HG03159 (cell line): ENCODE results near the gene NEUROD4.

Source experiments
- ATAC-seq: cut with Tn5 transposase; IDR thresholded peaks from one replicate; pipeline ENCODE4 v1.9.1; 2021; ENCODE audit warnings: mild to moderate bottlenecking, moderate library complexity; ENCODE audit not compliant: unreplicated experiment

NEUROD4 gene

DNA sequence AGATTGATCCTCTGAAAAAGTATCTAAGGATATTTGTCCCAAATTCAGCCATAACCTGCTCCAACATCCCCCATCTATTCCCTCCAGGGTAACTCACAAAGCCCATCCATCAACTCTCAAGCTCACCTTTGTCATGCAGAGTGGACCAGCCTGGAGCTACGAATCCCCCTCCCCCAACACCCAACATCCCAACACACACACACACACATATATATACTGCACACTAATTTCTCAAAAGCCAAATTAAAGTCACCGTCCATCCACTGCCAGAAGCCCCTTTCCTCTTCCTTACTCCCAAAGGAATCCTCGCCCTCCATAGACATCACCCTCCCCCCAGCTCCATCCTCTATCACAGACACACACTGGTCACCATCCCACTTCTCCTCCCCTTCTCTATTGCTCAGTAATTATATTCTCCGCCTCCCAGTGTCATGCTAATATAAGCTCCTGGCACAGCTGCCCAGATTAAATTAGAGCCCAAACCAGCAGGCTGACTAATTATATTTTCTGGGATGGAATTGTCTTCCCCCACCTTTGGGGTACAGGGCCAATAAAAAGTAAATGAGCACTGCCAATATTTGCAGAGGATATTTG is 21.7 kb upstream of the NEUROD4 start:
- no peak for ATAC-seq

DNA sequence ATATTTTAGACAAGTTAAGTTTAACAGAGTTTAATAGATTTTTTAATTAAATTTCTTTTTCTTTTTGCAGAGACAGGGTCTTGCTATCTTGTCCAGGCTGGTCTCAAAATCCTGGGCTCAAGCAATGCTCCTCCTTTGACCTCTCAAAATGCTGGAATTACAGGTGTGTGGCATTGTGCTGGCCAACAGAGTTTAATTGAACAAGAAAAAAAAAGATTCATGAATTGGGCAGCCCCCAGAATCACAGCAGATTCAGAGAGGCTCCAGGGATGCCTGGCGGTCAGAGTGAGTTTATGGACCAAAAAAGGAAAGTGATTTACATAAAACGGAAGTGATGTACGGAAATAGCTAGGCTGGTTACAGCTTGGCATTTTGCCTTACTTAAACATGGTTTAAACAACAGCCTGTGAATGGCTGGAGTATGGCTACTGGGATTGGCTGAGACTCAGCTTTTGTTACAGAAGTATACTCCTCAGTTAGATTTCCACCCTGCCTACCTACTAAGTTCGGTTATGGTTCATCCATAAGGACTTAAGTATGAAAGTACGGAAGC is 20.7 kb upstream of the NEUROD4 start:
- ATAC-seq: no peak

DNA sequence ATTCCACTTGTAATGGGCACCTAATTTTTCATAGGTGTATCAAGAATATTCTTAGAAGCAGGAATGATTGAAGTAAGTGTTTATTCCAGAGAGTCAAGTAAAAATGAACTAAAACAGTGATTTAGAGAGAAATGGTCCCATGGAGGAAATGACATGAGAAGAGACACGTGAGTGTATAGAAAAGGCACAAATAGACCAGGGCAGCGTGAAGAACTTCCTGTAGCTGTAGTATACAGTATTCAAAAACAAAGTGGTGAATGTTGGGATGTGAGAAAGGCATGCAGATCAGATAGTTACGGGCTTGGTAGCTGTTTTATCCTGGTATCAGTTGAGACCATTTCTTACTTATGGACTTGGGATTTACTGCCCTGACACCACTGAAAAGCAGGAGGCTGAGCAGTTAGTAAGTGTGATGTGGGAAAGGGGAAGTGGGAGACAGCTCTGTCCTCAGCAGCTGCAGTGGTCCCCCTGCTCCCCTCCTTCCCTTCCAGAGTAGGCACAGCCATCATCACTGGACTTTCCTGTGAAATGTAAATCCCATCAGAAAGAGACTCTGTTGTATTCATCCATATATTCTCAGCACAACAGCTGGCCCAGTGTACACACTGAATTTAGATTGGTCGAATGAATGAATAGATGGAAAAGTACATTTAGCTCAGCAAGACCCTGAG is 18.4 kb upstream of the NEUROD4 start:
- no peak for ATAC-seq

DNA sequence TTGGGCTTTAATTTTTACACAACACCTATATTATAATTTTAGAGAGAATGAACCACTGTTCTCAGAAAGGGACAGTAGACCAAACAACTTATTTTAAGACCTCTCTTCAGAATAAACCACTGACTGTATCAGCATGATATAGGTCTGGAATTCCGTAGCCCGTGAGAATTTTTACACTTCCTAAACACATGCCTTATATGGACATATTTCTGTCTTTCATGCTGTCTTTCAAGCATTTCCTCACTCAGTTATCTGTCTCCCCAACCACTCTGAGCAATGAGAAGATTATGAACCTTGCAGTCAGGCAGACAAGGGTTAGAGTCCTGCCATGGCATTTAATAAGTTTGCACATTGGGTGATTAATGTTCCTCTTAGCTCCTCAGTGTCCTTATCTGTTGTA is 17.4 kb upstream of the NEUROD4 start:
- ATAC-seq: no peak

DNA sequence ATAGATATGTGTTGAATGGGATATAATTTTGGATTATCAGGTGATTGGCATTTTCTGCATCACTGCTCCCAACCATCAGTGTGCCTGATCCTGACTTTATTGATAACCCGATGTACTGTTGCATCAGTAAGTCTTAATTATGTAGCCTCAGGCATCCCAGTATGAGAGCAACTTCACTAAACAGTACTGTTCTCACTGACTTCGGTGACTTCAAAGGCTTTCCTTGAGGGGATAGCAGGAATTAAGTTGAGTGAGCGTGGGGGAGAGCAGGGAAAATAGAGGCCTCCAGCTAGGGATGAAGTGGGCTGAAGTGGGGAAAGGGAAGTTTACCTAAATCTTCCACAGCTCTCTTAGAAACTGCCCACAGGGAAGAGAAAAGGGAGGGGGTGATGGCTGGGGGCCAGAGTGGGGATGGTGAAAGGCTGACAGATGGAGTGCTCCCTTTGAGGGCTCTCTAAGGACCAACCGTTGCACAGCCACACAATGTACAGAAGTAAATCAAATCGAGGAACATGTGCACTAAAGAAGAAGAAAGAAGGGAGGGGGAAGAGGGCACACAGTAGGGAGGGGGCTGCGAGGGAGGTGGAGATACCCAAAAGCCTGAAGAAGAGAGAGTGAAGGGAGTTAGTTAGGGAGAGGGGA is 10.7 kb upstream of the NEUROD4 start:
- no peak for ATAC-seq

DNA sequence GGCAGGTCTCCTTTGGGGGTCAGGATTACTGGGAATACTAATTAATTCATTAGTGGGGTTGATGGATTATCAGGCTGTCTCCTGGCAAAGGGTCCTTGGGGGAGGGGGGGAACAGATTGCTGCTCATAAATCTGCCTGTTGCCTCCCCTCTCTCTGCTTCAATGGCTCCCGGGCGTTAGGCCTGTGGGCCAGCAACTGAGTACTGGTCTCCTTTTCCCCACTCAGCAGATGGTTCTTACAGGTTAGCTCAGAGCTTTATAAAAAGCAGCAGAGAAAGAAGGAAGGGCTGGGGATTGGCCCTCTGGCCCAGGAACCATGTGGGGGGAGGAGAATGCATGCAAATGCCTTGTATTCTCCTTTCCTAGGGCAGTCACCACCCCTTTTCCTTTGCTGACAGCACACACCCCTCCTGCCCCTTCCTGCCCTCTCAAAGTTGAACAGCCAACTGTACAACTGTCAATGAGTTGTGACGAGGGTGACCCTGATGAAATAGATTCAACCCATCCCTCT is 2.3 kb upstream of the NEUROD4 start:
- ATAC-seq: no peak

DNA sequence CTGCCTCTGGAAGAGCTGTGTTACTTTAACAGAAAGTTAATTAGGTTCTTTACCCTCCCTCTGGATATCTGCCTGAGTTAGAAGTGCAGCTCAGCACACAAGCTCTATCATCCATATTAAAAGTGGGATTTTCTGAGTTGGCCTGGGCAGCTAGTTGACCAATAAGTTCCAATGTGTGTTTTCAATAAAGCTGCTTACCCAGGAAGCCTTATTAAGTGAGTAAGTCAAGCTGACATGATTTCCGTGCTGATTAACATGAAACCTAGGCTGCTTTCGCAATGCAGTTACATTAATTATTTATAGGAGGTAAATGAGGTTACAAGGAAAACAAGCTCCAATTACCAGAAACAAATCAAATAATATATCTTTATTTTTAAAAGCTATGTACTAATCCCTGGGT is 4.8 kb downstream of the NEUROD4 start:
- no peak for ATAC-seq

DNA sequence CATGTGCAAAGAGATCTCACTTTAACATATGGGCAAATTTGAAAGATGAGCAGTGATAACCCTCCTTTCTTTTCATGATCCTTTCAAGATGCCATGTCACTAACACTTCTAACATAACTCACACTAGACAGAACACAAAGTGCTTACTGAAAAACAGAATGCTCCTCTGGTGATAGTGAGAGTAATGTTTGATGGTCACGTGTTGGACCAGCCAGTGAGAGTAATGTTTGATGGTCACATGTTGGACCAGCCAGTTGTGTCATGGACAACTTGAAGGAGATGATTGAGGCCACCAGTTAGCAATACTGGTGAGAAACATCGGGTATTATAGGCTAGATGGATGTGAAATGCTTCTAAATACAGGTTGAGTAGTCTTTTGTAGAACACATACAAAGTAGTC is 5.7 kb downstream of the NEUROD4 start:
- no peak for ATAC-seq

DNA sequence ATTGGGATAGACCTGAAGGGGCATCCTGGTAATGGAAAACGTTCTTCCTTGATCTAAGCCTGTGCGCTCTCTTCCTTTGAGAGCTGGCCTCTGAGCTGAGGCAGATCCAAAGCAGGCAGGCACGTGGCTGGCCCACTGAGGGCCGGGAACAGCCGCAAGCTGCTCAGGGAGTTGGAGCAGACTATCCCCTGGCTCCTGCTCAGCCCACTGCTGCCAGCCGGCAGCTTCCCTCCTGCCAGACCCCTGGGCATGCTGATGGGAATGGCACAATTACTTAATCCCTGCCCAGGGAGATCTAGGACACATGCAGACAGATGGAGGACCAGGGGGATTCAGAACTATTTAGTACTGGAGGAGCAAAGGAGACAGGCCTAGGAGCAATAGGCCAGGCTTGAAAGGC is 14.4 kb downstream of the NEUROD4 start:
- ATAC-seq: no peak

DNA sequence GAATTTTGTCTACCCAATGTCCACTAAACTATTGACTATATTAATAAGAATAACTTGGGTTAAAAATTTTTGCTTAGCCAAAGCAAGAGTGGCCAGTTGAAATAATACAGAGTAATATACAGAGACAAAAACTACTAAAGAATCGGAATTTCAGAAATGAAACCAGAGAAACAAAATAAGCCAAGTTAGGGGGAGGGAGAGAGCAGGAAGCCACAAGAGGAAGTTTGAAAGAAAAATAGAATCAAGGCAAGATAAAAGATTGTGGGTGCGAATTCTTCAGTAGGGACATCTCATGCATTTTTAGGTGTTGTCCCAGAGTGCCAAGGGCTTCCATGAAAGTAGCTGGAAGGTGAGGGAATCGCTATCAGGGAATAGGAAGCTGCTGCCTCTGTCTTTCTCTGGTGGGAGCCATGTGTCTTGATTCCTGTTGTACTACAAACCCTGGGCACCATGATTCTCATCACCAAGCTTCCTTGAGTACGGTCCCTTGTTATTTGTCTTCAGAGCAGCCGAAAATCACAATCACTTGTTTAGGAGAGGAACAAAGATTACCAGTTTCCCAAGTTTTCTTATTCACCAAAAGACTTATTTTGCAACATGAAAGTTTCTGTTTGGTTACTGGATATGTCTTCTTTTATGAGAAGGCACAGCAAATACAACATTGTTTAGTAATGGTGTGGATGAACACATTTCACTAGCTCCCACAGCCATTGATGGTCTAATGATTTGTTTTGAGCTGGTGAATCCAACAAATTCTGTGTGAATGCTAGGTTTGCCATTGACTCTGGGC is 16.7 kb downstream of the NEUROD4 start:
- no peak for ATAC-seq

DNA sequence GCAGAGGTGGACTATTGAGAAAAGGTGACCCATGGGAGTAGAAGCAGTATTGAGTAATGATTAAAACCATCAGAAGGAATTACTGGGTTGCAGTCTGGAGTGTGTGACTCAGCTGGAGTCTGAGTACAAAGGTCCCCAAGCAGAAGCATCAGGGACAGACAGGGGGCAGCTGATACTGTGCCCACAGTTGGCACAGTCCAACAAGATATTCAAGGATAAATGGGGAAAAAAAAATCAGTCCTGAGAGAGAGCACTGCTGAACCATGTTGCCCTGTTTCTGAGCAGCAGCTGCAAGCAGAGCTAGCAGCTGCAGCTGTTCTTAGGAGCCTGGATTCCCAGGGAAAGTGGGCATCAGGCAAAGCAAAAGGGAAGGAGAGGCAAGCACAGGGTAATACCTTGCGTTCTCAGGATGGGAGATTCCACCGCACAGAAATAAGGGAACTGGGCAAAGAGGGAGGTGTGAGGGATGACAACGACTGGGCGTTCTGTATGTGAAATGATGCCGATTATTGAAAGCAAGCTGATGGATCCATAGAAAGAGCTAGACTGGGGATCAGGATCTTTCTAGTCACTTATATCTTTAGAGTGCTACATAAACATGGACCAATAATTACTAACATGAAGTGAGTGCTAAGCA is 17.7 kb downstream of the NEUROD4 start:
- ATAC-seq: no peak

DNA sequence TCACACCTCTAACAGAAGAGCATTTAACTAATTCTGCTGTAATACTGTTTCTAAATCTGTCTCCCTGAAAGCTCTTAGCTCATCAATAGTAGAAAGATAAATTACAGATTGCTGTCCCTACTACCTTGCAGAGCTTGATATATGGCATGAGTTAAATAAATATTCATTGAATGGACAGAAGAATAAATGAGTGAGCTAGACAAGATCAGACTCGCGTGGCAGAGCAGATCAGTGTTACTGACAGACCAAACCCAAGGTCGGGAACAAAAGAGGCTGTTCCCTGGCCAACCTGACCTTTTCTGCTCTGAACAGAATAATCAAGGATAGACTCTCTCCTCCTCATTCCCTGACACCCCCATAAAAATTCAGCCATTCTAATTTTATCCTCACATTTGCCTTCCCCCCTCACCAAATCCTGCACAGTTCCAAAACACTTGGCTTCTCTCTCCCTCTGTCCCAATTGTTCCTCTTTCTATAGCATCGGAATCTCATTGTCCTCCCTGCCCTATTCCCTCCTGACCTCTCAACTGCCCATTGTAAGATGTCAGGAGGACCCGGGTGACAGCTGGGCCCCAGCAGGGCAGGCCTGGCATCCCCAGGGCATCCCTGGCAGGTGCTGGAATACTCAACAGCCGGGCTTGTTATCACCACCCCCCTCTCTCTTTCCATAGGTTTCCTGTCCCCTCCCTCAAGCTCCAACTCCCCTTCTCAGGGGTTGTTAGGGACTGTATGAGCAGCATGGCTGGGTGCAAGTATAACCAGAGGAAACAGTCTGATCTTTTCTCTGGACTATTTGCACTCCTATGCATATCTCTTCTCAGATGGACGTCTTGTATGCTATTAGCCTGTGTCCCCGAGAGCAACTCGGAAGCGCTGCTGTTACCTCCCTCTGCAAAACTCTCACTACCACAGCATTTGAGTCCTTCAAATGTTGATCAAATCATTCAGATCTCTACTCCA is 19.9 kb downstream of the NEUROD4 start:
- no peak for ATAC-seq

DNA sequence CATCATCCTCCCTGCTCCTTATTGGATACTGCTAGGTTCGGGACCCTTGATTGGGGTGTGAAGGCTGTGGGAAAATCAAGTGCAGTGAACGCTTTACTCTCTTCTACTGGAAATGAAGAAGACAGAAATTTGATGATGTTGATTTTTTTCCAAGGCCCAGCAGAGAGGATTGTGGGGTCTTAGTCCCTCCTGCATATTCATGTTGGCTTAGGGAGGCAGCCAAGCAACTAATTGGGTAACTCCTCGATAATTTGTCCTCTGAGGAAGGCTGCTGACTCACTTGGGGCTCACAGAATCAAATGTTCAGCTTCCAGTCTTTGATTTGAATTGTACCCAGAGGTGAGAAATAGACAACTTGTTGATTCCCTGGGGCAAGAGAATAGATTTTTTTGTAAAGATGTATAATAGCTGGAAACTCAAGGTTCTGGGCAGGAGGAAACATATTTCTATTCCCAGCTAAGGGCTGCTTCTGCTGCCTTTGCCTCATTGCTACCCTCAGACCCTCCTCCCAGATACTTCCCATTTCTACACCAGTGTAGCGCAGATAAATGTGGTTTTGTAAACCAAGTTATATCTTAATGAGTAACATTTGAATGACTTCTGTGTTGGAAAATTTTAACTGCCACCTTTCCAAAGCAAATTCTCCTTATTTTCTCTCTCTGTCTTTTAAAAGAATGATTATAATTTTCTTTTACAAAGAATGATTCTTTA is 21.7 kb downstream of the NEUROD4 start:
- ATAC-seq: no peak

DNA sequence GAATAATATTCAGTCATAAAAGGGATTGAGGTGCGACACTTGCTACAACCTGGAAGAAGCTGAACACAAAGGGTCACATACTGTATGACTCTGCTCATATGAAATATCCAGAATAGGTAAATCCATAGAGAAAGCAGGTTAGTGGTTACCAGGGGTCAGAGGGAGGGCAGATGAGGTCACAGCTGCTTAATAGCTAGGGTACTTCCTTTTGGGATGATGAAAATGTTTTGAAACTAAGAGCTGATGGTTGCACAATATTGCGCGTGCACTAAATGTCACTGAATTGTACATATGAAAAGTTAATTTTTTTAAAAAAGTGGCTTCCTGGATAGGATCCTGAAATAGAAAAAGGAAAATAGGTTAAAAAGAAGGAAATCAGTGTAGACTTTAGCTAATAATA is 23.8 kb downstream of the NEUROD4 start:
- no peak for ATAC-seq

DNA sequence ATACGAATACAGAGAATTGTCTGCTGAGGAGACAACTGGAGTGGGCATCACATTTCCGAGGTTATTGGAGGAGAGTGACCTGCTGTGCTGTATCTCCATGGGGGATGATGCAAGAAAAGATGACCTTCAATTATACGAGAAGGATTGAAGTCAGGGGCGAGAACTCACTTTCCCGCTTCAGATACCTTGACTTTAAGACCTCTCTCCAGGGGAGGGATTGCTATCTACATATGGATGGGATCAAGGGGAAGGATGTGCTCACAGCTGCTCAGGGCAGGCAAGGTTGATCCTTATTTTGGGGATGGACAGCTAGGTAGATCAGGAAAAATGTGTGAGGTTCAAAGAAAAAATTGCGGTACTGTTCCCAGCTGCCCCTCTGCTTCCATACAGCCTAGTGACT is 24.4 kb downstream of the NEUROD4 start:
- no peak for ATAC-seq

DNA sequence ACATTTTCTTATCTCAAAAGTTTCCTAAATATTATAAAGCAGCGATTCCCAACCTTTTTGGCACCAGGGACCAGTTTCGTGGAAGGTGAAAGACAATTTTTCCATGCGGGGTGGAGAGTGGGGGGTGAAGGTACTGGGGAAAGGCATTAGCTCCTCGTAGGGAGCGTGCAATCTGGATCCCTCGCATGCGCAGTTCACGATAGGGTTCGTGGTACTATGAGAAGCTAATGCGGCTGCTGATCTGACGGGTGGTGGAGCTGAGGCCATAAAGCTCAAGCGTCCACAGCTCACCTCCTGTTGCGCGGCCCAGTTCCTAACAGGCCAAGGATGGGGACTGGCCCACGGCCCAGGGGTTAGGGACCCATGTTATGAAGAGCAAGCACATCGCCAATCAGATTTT is 29.9 kb downstream of the NEUROD4 start:
- no peak for ATAC-seq

DNA sequence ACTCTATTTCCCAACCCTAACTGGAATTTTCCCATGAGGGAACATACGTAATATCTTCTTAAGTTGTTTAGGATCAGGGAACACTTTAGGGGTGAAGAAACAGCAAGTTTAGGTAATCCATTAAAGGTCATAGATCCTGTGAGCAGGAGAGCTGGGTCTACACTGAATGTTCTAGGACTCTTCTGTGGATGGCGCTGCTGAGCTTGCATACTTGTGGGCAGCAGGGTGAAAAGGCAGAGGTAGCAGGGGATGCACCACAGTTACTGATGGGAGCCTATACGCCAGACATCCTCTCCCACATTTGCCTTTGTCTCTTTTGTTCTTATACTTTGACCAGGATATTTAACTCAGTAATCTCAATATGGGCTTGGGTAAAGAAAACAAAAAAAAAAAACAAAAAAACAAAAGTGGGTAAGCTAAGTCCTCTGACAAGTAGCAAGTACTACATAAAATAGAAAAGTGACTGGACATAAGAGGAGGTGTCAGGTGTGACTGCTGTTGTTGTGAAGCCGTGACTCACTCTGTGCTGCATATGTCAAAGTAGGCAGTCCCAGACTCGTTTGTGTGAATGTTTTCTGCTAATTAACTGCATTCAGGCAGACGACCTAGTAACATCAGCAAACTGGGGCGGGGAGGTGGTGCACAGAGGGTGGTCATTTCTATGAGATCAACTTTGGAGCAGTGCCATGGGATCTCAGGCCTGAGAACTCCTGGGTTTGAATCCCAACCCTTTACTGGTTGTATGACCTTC is 31.6 kb downstream of the NEUROD4 start:
- no peak for ATAC-seq

DNA sequence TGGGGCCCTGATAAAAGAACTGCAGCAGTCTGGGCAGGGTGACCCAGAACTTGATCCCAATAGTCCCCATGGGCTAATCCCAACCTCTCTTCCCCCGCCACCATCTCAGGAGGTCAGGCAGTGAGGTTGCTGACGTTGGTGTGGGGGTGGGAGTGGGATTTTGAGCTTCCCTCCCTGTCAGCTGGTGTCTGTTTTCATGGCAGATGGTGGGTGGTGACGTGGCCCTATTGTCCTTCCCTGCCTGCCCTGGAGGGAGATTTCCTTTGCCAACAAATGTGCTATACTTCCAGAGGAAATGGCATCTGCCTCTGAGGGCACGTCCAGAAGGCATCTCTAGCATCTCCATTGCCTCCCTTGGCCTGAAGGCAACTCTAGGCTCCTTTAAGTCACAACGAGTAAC is 37.7 kb downstream of the NEUROD4 start:
- ATAC-seq: no peak
